GM19025 (cell line): ENCODE data around the gene BMPR1A.
"Not testable (repeated sequence)": the region's sequence is repeated elsewhere in the genome, so short reads cannot be mapped to it uniquely, and the experiment has no call there.

ENCODE experiments used
- ATAC-seq: cut with Tn5 transposase; IDR thresholded peaks from one replicate; pipeline ENCODE4 v1.9.1; 2021; ENCODE audit warnings: mild to moderate bottlenecking, low read depth, moderate library complexity; ENCODE audit not compliant: unreplicated experiment

Gene BMPR1A

GRCh38 chr10:86931872-86932271, 175.5 kb downstream of the BMPR1A start:
- no peak for ATAC-seq

- no peak for ATAC-seq
Observed at GRCh38 chr10:86932674-86933073, 176.3 kb downstream of the BMPR1A start.

GRCh38 chr10:86934162-86934711, 177.8 kb downstream of the BMPR1A start:
- ATAC-seq, result not testable (repeated sequence)

GRCh38 chr10:86936661-86937501, 180.5 kb downstream of the BMPR1A start:
- no peak for ATAC-seq

GRCh38 chr10:86937502-86938154, 181.2 kb downstream of the BMPR1A start:
- no peak for ATAC-seq

- no peak for ATAC-seq
Observed at GRCh38 chr10:86938260-86938659, 181.8 kb downstream of the BMPR1A start.

GRCh38 chr10:86940076-86940475, 183.7 kb downstream of the BMPR1A start:
- ATAC-seq, result not testable (repeated sequence)

- ATAC-seq, result no peak
Observed at GRCh38 chr10:86940677-86941076, 184.3 kb downstream of the BMPR1A start.

GRCh38 chr10:86941426-86941825, 185.0 kb downstream of the BMPR1A start:
- no peak for ATAC-seq

GRCh38 chr10:86941991-86942421, 185.6 kb downstream of the BMPR1A start:
- no peak for ATAC-seq

GRCh38 chr10:86942441-86943315, 186.3 kb downstream of the BMPR1A start:
- no peak for ATAC-seq

GRCh38 chr10:86943316-86944030, 187.1 kb downstream of the BMPR1A start:
- ATAC-seq, result no peak

- no peak for ATAC-seq
Observed at GRCh38 chr10:86944031-86944419, 187.6 kb downstream of the BMPR1A start.

GRCh38 chr10:86944471-86944870, 188.1 kb downstream of the BMPR1A start:
- ATAC-seq, result no peak

- no peak for ATAC-seq
Observed at GRCh38 chr10:86944907-86945306, 188.5 kb downstream of the BMPR1A start.

GRCh38 chr10:86945361-86946212, 189.2 kb downstream of the BMPR1A start:
- ATAC-seq, result no peak

- ATAC-seq, result no peak
Observed at GRCh38 chr10:86946213-86947155, 190.1 kb downstream of the BMPR1A start.

- not testable (repeated sequence) for ATAC-seq
Observed at GRCh38 chr10:86947806-86948205, 191.4 kb downstream of the BMPR1A start.
